Neuron (in vitro differentiated cells): Measurements from ENCODE around the gene MUC15.

ENCODE experiments used
- H2AFZ ChIP-seq: one replicate; pipeline ENCODE4 v1.6.1; 2013; ENCODE audit warnings: low read depth, mild to moderate bottlenecking, inconsistent platforms, low read length, moderate library complexity
- H3K27me3 ChIP-seq: one replicate; pipeline ENCODE4 v1.6.1; 2013; ENCODE audit warnings: low read length; ENCODE audit not compliant: insufficient read depth
- H3K36me3 ChIP-seq: one replicate; pipeline ENCODE4 v1.6.1; 2013; ENCODE audit warnings: low read length; ENCODE audit not compliant: insufficient read depth
- H3K4me1 ChIP-seq: one replicate; pipeline ENCODE4 v1.6.1; 2013; ENCODE audit warnings: low read length; ENCODE audit not compliant: insufficient read depth
- H3K4me3 ChIP-seq: 2 replicates; pipeline ENCODE4 v1.5.1; 2013; ENCODE audit warnings: mild to moderate bottlenecking, low read length, moderate library complexity
- H3K9me3 ChIP-seq: one replicate; pipeline ENCODE4 v1.6.1; 2013; ENCODE audit warnings: low read length

The MUC15 gene

DNA sequence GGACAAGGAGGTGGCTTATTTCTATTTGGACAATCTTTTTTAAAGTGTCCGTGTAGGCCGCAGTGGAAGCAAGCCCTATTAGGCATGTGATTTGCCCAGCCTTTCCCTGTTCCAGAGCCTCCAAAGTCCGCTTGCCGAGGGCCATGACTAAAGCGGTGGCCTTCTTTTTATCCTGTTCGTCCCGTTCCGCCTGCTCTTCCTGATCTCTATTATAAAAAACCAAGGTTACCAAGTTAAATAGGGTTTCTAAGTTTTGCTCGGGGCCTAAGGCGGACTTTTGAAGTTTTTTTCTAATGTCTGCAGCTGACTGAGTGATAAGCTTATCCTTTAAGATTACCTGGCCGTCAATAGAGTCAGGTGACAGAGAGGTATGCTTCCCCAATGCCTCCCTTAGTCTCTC is 21.6 kb upstream of the MUC15 start:
- Histone ChIP-seq H3K36me3 (no peaks in the 10 kb centered on the region), H3K9me3 (no peaks in the 10 kb centered on the region), H2AFZ (no peak overlapping the region), H3K27me3 (no peaks in the 10 kb centered on the region), H3K4me1 (peaks cover 3% of the 10 kb centered on the region), H3K4me3 (no peak overlapping the region)

DNA sequence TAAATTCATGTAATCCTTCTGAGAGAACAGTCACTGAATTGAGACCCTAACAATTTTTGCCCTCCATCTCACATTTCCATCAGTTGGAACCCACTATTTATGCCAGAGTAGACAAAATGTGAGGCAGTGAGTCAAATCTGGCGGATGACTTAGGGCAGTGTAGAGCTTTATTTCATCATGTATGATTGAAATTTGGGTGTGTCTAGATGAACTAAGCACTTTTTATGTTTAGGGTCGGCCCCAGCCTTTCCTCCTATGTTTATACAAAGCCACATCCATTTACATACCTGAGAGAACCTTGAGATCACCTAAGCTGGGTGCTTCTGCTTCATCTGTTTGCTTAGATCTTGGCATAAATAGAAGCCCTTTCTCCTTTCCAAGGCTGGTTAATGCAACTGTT is 15.0 kb upstream of the MUC15 start:
- Histone ChIP-seq H3K27me3 (no peaks in the 10 kb centered on the region), H3K36me3 (no peaks in the 10 kb centered on the region), H3K4me3 (no peak overlapping the region), H3K4me1 (no peaks in the 10 kb centered on the region), H3K9me3 (no peaks in the 10 kb centered on the region), H2AFZ (no peak overlapping the region)

DNA sequence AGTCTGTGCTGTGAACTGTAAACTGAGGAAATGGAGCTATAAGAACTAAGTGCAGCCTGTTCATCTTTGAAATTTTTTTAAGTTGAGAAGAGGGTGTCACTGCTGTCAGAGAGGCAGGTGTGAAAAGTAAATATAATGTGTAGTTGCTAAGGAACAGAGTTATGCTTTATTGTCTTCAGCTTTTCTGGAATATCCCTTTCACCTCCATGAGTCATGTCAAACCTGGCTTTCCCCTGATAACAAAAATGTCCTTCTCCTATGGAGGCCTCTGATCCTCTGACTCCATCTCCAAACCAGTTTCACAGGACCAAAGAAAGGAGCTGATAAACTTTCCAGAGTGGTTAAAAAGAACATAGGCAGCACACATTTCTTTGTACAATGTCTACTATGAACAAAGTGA is 12.8 kb upstream of the MUC15 start:
- H3K36me3 ChIP-seq, result no peaks in the 10 kb centered on the region
- H2AFZ ChIP-seq, result no peak overlapping the region
- H3K4me3 ChIP-seq, result no peak overlapping the region
- H3K27me3 ChIP-seq, result no peaks in the 10 kb centered on the region
- H3K4me1 ChIP-seq, result no peaks in the 10 kb centered on the region
- no peaks in the 10 kb centered on the region for H3K9me3 ChIP-seq

DNA sequence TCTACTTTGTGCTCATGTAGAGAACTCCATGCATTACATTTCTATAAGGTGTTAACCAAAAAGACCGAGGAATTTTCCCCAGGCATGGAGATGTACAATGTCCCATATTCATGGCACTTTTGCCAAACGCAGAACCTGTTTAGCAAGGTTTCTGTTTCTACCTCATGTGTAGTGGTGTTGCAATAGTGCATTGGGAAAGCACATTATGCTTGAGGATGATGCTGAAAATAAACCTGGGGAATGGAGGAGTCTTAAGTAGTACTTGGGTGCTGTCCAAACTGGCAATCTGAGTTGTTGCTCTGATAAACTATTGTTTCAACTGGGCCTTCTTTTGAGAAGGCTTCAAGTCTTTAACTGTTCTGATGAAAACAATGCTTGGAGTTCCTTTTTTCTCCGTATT is 11.5 kb upstream of the MUC15 start:
- Histone ChIP-seq H3K27me3 (no peaks in the 10 kb centered on the region), H3K4me3 (no peak overlapping the region), H3K36me3 (no peaks in the 10 kb centered on the region), H3K9me3 (no peaks in the 10 kb centered on the region), H3K4me1 (peaks cover 8% of the 10 kb centered on the region), H2AFZ (no peak overlapping the region)

DNA sequence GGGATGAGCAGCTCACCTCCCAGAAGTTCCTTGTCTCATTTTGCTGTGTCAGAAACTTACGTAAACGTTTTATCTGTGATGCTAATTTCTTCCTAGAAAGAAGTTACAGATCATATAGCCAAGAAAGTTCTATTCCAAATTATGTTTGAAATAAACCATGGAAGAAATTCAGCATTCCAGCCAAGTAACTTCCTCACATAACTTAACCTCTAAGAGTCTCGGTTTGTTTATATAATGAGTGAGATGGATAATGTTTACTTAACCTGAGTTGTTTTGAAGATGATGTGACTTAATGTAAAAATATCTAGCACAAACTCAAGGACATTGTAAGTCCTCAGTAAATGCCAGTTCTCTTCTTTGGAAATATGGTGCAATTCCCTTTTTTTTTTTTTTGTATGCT is 8.9 kb upstream of the MUC15 start:
- Histone ChIP-seq H3K4me3 (no peak overlapping the region), H3K27me3 (no peaks in the 10 kb centered on the region), H3K36me3 (no peaks in the 10 kb centered on the region), H3K9me3 (no peaks in the 10 kb centered on the region), H3K4me1 (peaks cover 8% of the 10 kb centered on the region), H2AFZ (no peak overlapping the region)

DNA sequence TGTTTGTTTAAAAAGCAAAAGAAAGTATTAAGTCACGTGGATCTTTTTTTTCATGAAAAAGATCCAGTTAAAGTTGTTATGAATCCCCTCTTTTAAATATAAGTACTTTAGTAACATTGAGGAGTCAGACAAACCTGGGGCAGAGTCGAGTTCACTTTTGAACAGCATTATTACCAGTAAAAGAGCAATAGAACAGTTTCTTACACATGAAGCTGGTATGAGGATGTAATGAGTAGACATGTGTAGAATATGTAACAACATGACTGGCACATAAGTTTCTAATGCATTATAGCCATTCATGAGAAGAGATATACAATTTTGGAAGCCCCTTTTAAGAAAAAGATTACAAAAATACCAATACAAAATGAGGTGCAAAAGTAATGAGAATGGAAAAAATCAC is 7.6 kb upstream of the MUC15 start:
- no peaks in the 10 kb centered on the region for H3K27me3 ChIP-seq

DNA sequence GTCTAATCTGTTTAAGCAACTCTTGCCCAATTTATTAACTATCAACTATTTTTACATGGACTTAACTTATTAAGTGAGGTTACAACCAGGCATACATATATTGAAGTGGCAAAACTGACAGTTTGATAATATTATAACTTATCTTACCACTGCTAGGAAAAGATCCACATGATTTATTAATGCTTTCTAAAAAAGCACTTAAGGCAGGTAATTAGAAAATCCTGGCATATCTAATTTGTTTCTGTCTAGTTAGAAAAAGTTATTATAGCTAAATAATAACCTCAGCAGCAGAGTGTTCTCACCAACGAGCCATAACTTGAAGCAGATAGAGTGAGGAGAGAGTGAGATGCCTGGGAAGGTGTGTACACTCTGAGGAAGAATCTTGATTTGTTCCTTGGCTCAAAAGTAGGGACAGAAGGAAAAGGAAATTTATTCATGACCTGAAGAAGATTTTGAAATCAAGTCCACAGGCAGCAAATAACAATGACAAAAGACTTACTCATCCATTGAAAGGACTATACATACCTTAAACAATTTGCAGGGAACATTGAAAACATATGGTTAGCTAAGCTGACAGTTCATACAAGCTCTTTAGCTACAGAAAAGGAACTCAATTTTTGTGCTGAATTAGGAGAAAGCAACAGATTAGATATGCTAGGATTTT is 7.1 kb upstream of the MUC15 start:
- Histone ChIP-seq H2AFZ (no peak overlapping the region), H3K9me3 (no peaks in the 10 kb centered on the region), H3K4me1 (peaks cover 8% of the 10 kb centered on the region), H3K36me3 (no peaks in the 10 kb centered on the region), H3K4me3 (no peak overlapping the region), H3K27me3 (no peaks in the 10 kb centered on the region)

More for the DNA sequence above, 7.6 kb upstream of the MUC15 start:
- H2AFZ ChIP-seq, result no peak overlapping the region
- H3K4me3 ChIP-seq, result no peak overlapping the region
- H3K4me1 ChIP-seq, result peaks cover 8% of the 10 kb centered on the region
- no peaks in the 10 kb centered on the region for H3K9me3 ChIP-seq
- H3K36me3 ChIP-seq, result no peaks in the 10 kb centered on the region

DNA sequence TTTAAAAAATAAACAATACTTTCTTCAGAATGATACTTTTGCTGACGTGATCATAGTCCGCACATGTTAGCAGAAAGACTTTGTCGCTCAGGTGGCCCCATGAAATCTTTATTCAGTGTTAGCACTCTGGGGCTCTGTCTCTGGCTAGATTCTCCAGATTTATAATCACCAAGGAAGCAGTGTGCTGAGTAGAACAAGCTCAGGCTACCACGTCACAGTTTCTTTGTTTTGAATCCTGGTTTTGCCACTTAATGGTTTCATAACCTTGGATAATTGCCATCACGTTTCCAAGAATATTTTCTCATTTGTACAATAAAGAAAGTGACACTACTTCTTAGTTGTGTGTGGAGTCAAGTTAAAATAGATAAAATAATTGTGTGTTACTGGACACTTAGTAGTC is 3.9 kb upstream of the MUC15 start:
- Histone ChIP-seq H3K4me3 (no peak overlapping the region), H3K4me1 (peaks cover 8% of the 10 kb centered on the region), H3K36me3 (no peaks in the 10 kb centered on the region), H3K27me3 (no peaks in the 10 kb centered on the region), H2AFZ (no peak overlapping the region), H3K9me3 (no peaks in the 10 kb centered on the region)

DNA sequence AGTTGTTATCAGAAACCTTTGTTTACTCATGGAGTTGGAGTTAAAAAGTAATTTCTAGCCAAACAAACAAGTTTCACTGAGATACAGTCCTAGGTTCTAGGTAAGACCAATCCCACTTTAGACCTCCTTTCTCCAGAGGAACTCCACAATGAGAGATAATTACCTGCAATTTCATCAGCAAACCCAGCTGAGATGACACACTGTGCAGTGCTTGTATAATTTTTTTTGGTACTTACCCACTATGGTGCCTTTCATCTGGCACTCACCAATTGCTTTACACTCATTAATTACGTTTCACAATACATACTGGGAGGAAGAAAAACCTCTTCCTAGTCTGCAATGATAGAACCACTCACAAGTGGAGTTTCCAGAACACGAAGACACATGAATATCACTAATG is 1.8 kb upstream of the MUC15 start:
- H2AFZ ChIP-seq, result no peak overlapping the region
- no peak overlapping the region for H3K4me3 ChIP-seq
- H3K27me3 ChIP-seq, result no peaks in the 10 kb centered on the region
- H3K4me1 ChIP-seq, result no peaks in the 10 kb centered on the region
- H3K36me3 ChIP-seq, result no peaks in the 10 kb centered on the region
- H3K9me3 ChIP-seq, result no peaks in the 10 kb centered on the region

DNA sequence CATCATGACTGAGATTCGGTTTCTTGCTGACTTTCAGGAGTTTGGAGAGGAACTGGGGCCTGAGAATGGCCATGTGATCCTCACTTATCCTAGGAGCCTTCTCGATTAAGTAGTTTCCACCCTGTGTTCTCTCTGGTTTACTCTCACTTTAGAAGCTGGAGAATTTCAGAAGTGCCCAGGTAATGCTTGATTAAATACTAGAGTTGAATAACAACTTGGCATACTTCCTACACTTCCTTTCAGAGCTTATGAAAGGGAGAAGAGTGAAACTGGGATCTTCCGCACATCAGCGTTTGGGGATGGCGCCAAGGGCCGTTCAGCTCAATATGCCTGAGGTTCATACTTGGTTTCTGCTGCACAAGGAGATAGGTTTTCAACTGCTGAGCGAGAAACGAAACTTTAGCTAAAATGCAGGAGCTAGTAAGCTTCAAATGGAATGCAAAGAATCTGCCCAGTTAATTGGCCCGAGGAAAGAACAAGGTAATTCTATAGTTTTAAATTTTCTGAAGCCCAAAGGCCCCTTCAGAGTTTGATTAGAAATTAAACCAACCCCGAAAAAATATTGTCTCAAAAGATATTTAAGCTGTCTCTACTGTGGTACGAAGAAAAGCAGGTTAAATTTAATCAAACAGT is 823 bp upstream of the MUC15 start:
- Histone ChIP-seq H3K4me3 (no peak overlapping the region), H3K9me3 (no peaks in the 10 kb centered on the region), H3K4me1 (no peaks in the 10 kb centered on the region), H3K36me3 (no peaks in the 10 kb centered on the region), H2AFZ (no peak overlapping the region), H3K27me3 (no peaks in the 10 kb centered on the region)

DNA sequence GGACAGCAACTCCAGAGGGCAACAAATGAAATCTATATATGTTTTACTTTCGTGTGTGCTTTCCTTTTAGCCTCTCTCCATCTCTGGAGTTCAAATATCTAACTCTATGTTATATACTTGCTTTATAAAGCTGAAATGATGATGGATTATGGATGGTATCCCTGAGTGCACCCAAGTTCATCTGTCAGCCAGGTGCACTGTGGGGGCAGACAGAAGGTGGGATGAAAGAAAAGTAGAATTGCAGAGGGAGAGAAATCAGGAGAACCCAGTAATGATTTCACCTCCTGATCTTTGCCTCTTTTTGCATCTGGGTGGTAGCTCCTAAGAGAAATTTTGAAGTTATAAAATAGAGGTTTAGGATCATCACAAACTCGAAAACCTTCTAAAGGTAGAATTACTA is 2.4 kb downstream of the MUC15 start:
- Histone ChIP-seq H3K36me3 (no peaks in the 10 kb centered on the region), H3K4me3 (no peak overlapping the region), H2AFZ (peak overlapping the region; percentile 20), H3K4me1 (no peaks in the 10 kb centered on the region), H3K9me3 (no peaks in the 10 kb centered on the region), H3K27me3 (no peaks in the 10 kb centered on the region)

DNA sequence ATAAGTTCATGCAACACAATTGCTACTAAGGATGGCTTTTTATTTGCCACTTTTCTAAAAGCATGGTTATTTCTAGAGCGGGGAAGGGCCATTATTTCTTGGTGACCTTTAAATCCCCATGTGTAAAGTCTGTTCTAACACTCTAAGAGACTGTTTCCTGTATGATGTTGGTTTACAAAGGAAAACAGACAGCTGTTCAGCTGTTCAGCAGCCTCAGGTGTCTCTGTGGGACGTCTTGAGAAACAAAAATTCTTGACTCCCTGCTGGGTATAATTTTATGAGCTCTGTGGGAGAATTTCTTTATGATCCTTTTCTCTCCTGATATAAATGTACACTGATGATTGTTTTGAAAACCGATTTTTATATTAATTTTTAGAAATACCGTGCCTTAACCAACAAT is 13.9 kb downstream of the MUC15 start:
- H3K36me3 ChIP-seq, result no peaks in the 10 kb centered on the region
- no peak overlapping the region for H2AFZ ChIP-seq
- no peaks in the 10 kb centered on the region for H3K9me3 ChIP-seq

DNA sequence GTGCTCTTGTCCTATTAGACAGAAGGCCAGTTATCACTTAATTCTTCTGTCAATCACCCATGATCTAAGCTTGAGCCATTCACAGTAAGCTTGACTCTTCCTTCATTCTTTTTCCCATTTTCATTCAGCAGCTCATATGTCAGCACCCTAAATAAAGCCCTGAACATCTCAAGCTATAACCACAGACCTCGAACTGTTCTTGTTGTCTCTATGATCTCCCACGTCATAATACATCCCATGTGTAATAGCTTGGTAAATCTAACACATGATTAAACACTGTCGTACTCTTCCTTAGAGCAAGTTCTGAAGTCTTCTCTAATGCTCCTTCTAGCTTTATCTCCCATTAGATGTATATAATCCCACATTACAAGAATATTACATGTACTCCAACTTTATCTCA is 14.4 kb downstream of the MUC15 start:
- H3K4me3 ChIP-seq, result no peak overlapping the region
- no peaks in the 10 kb centered on the region for H3K27me3 ChIP-seq
- H3K4me1 ChIP-seq, result peaks cover 2% of the 10 kb centered on the region
- no peak overlapping the region for H2AFZ ChIP-seq
- H3K9me3 ChIP-seq, result no peaks in the 10 kb centered on the region
- no peaks in the 10 kb centered on the region for H3K36me3 ChIP-seq

More for the DNA sequence above, 13.9 kb downstream of the MUC15 start:
- no peak overlapping the region for H3K4me3 ChIP-seq
- H3K27me3 ChIP-seq, result no peaks in the 10 kb centered on the region
- H3K4me1 ChIP-seq, result peaks cover 2% of the 10 kb centered on the region

DNA sequence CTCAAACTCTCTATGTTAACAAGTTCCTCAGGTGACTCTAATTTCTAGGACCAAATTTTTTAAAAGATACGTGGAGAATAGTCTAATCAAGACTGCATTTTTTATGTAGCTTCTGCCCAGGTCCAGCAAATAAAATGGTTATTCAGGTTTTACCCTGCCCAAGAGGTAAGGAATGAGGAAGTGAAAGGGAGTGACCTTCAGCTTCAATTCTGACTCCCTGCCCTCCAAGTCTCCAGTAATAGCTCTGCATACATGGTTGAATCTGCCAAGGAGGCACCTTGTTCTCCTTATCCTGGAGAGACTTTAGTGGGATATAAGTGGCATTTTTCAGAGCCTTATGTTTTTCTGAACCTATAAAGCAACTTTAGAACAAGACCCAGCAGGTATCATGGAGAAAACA is 15.5 kb downstream of the MUC15 start:
- Histone ChIP-seq H3K36me3 (no peaks in the 10 kb centered on the region), H3K9me3 (no peaks in the 10 kb centered on the region), H3K4me3 (no peak overlapping the region)

More for the DNA sequence above, 15.5 kb downstream of the MUC15 start:
- H3K4me1 ChIP-seq, result peaks cover 2% of the 10 kb centered on the region
- H2AFZ ChIP-seq, result no peak overlapping the region
- H3K27me3 ChIP-seq, result no peaks in the 10 kb centered on the region
